ENCODE measurements around the gene PLCH2. TPM values are rescaled to one million over a fixed set of nuclear protein-coding genes. Genes with fewer than 3 reads are reported as not detected.

Gene PLCH2
- total and polyA plus RNA-seq, 10 of the 15 experiments (the other 5 are each of a cell fraction or from before 2014, with no cell fraction given): 0.03 to 0.73 (median 0.24) TPM; not detected in 3

- H2AFZ ChIP-seq (ENCODE audit: control insufficient read depth, low read depth, low read length): no peak overlapping the region
- H3K36me3 ChIP-seq (ENCODE audit: control insufficient read depth in 2 of 2, insufficient read depth in 2 of 2, low read length in 1 of 2): no peaks in the 10 kb centered on the region
- no peaks in the 10 kb centered on the region for H4K20me1 ChIP-seq (ENCODE audit: control insufficient read depth, insufficient read depth)
- no peaks in the 10 kb centered on the region for H3K9me3 ChIP-seq (replicated peaks; ENCODE audit: control insufficient read depth, insufficient read depth, low read length)
- RAD21 ChIA-PET (ENCODE audit: unreplicated experiment): no interaction called here
- in situ Hi-C loops (cut with MboI) (no loop called here), intact Hi-C loops (cut with micrococcal nuclease; ENCODE audit: unreplicated experiment) (no loop called here)
- WGBS (ENCODE audit: insufficient coverage, insufficient replicate concordance, low lambda C conversion rate, missing lambda C conversion rate): 24% methylated on average over 12 of the region's 12 CpGs
- TF ChIP-seq, protein P1, sequence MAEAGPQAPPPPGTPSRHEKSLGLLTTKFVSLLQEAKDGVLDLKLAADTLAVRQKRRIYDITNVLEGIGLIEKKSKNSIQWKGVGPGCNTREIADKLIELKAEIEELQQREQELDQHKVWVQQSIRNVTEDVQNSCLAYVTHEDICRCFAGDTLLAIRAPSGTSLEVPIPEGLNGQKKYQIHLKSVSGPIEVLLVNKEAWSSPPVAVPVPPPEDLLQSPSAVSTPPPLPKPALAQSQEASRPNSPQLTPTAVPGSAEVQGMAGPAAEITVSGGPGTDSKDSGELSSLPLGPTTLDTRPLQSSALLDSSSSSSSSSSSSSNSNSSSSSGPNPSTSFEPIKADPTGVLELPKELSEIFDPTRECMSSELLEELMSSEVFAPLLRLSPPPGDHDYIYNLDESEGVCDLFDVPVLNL (IDR thresholded peaks at IDR 0.05; ENCODE audit: low read depth, low read length): no peak
- TF ChIP-seq CHD1 (IDR thresholded peaks at IDR 0.05; ENCODE audit: low read depth, low read length) (no peak), RAD21 (IDR thresholded peaks at IDR 0.05; ENCODE audit: insufficient read depth, low read depth, low read length) (0 out of 2 replicates have a peak, but pooled peaks have one; percentile 20), SMC3 (IDR thresholded peaks at IDR 0.05; ENCODE audit: borderline replicate concordance, low read length) (peak; percentile 3; the same call in 1 of the 2 replicates)
- TF ChIP-seq, protein P2, sequence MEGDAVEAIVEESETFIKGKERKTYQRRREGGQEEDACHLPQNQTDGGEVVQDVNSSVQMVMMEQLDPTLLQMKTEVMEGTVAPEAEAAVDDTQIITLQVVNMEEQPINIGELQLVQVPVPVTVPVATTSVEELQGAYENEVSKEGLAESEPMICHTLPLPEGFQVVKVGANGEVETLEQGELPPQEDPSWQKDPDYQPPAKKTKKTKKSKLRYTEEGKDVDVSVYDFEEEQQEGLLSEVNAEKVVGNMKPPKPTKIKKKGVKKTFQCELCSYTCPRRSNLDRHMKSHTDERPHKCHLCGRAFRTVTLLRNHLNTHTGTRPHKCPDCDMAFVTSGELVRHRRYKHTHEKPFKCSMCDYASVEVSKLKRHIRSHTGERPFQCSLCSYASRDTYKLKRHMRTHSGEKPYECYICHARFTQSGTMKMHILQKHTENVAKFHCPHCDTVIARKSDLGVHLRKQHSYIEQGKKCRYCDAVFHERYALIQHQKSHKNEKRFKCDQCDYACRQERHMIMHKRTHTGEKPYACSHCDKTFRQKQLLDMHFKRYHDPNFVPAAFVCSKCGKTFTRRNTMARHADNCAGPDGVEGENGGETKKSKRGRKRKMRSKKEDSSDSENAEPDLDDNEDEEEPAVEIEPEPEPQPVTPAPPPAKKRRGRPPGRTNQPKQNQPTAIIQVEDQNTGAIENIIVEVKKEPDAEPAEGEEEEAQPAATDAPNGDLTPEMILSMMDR (IDR thresholded peaks at IDR 0.05 in 2 of 3, conservative IDR thresholded peaks at IDR 0.05 in 1 of 3; ENCODE audit: control insufficient read depth in 2 of 3, extremely low read depth in 1 of 3, insufficient read depth in 1 of 3, low read depth in 3 of 3, low read length in 3 of 3): peak in 2 of 3 experiments; percentile 30 to 53; a peak in 4 of 6 replicates
- H3K4me2 ChIP-seq (ENCODE audit: control insufficient read depth, insufficient read depth): no peak overlapping the region
- no peak overlapping the region for H3K4me3 ChIP-seq
- no peak overlapping the region for H3K27ac ChIP-seq (ENCODE audit: control insufficient read depth, insufficient read depth)
- H3K27me3 ChIP-seq (replicated peaks in 1 of 2; ENCODE audit: control insufficient read depth in 2 of 2, insufficient read depth in 2 of 2, low read length in 1 of 2): no peaks in the 10 kb centered on the region; a peak in 1 of 4 replicates
- SMC1A ChIA-PET (ENCODE audit: uncharacterized antibody, unreplicated experiment): no interaction called here
- CTCF ChIA-PET: interaction anchor here (1.0 to 1.1 kb wide), 3 partner anchors 9 to 45 kb away, joined by 3 to 4 read pairs (median 4); partner anchors contain the start of gene PANK4
- FAIRE-seq (no peak), DNase-seq (ENCODE audit: low read depth, low spot score) (no peak), ATAC-seq (peak; percentile 75)
- peaks cover 7% of the 10 kb centered on the region; the same call in 1 of the 2 replicates for H3K4me1 ChIP-seq (ENCODE audit: control insufficient read depth, insufficient read depth, low read length)
- no peak overlapping the region for H3K9ac ChIP-seq (ENCODE audit: control insufficient read depth, insufficient read depth, low read length)
- POLR2A ChIA-PET: no interaction called here
- no peaks in the 10 kb centered on the region for H3K79me2 ChIP-seq (ENCODE audit: control insufficient read depth, insufficient read depth, low read length)
- no TSS peak for BruUV-seq (replicated peaks)
These were observed 63.3 kb downstream of the PLCH2 start for GRCh38 chr1:2539312-2539907.

All from GM12878 (cell line).